Measurements from ENCODE around the gene EPHA7. TPM values are rescaled to one million over a fixed set of nuclear protein-coding genes. Genes with fewer than 3 reads are reported as not detected.

Gene EPHA7
- total RNA-seq, 1 donor from 2014 or later, result 48.9 TPM

DNA sequence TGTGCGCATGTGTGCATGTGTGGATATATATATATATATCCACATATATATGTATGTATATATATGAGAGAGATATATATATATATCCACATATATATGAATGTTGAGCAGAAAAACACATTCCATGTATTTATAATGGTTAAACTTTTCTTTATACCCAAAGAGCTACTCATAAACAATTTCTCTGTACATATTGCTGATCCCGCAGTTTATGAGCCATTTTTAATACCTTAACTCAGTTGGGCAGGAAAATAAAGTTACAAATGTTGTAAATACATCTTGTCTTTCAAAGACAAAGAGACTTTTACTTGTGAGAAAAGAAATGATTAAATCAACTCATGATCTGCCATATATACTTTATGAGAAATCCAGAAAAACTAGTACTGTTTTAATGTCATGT is 18.1 kb upstream of the EPHA7 start:
- no peaks in the 10 kb centered on the region for H3K27me3 Mint-ChIP-seq

DNA sequence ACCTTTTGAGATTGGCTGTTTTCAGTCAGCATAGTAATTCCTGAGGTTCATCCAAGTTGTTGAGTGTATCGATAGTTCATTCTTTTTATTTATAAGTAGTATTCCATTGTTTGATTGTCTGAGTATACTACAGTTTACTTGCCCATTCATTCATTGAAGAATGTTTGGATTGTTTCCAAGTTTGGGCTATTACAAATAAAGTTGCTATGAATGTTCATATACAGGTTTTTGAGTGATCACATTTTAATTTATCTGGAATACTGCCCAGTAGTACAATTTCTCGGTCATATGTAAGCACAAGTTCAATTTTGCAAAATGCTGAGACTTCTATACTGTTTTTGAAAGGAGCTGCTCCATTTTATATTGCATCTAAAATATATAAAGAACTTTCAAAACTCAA is 14.2 kb upstream of the EPHA7 start:
- Mint-ChIP-seq H3K9me3 (peaks cover 7% of the 10 kb centered on the region), H3K36me3 (no peaks in the 10 kb centered on the region), H3K4me1 (ENCODE audit: unreplicated experiment) (no peaks in the 10 kb centered on the region), H3K27ac (no peak overlapping the region), H3K27me3 (peaks cover 4% of the 10 kb centered on the region), H3K4me3 (no peak overlapping the region)
- no peak for DNase-seq (ENCODE audit: extremely low spot score, unreplicated experiment)
- TF ChIP-seq, protein P1, sequence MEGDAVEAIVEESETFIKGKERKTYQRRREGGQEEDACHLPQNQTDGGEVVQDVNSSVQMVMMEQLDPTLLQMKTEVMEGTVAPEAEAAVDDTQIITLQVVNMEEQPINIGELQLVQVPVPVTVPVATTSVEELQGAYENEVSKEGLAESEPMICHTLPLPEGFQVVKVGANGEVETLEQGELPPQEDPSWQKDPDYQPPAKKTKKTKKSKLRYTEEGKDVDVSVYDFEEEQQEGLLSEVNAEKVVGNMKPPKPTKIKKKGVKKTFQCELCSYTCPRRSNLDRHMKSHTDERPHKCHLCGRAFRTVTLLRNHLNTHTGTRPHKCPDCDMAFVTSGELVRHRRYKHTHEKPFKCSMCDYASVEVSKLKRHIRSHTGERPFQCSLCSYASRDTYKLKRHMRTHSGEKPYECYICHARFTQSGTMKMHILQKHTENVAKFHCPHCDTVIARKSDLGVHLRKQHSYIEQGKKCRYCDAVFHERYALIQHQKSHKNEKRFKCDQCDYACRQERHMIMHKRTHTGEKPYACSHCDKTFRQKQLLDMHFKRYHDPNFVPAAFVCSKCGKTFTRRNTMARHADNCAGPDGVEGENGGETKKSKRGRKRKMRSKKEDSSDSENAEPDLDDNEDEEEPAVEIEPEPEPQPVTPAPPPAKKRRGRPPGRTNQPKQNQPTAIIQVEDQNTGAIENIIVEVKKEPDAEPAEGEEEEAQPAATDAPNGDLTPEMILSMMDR (conservative IDR thresholded peaks at IDR 0.05), result no peak

More for the DNA sequence above, 18.1 kb upstream of the EPHA7 start:
- H3K36me3 Mint-ChIP-seq, result no peaks in the 10 kb centered on the region
- H3K9me3 Mint-ChIP-seq, result peaks cover 7% of the 10 kb centered on the region
- no peak overlapping the region for H3K27ac Mint-ChIP-seq
- H3K4me1 Mint-ChIP-seq (ENCODE audit: unreplicated experiment), result no peaks in the 10 kb centered on the region
- TF ChIP-seq, protein P1 (conservative IDR thresholded peaks at IDR 0.05), result no peak
- DNase-seq (ENCODE audit: extremely low spot score, unreplicated experiment), result no peak
- H3K4me3 Mint-ChIP-seq, result no peak overlapping the region

DNA sequence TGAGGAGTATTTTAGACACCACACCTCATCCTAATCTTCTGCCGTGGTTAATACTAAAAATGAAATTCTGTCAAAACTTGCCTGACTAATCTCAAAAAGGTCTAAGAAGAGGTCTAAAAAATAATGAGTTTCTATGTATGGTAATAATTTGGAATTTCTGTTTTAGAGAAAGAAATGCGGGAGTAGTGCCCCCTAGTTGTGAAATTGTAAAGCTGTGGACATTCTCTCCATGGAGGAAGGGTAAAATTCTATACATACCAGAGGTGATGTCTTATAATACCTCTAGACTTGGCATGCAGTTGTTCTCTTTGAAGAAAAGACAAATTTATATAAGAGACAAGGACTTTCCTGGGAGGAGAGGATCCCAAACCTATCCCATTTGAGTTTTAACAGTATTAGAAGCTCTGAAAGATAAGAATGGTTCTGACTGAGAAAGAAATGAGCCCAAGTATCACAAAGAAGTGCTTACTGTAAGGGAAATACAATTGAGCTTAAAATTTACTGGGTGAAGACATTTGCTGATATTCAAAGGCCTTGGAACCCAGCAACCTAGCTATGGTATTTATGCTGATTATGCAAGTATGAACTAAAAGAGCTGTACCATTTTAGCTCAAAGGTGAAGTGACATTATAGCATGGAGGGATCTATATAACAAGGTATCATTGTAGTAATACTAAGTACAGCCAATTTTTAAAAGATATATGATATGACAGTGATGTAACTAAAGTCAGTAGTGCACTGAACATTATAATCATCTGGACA is 5.1 kb upstream of the EPHA7 start:
- Mint-ChIP-seq H3K27me3 (peaks cover 20% of the 10 kb centered on the region), H3K4me1 (ENCODE audit: unreplicated experiment) (peaks cover 9% of the 10 kb centered on the region), H3K27ac (no peak overlapping the region), H3K9me3 (no peaks in the 10 kb centered on the region), H3K4me3 (no peak overlapping the region), H3K36me3 (no peaks in the 10 kb centered on the region)
- TF ChIP-seq, protein P1 (conservative IDR thresholded peaks at IDR 0.05), result peak; percentile 68
- DNase-seq (ENCODE audit: extremely low spot score, unreplicated experiment), result no peak

DNA sequence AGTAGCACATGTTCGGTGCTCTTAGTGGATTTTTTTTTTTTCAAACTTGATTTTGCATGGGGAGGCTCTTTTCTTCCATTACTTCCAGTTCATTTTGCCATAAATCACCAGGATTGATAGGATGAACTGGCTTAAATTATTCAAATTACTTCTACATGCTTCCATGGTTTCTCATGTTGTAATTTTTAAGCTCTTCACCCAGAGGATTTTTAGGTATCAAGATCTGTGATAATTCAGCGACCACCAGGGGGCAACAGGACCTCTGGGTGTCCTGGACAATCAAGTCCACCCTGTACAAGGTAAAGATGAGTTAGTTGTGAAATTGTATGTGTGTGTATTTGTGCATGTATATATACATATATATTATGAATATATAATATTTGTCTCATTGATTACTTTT is 4.2 kb upstream of the EPHA7 start:
- Mint-ChIP-seq H3K36me3 (no peaks in the 10 kb centered on the region), H3K27me3 (peaks cover 20% of the 10 kb centered on the region), H3K4me1 (ENCODE audit: unreplicated experiment) (peaks cover 9% of the 10 kb centered on the region), H3K27ac (no peak overlapping the region), H3K9me3 (no peaks in the 10 kb centered on the region), H3K4me3 (peak overlapping the region; percentile 55)
- DNase-seq (ENCODE audit: extremely low spot score, unreplicated experiment), result no peak
- TF ChIP-seq, protein P1 (conservative IDR thresholded peaks at IDR 0.05), result peak; percentile 86

DNA sequence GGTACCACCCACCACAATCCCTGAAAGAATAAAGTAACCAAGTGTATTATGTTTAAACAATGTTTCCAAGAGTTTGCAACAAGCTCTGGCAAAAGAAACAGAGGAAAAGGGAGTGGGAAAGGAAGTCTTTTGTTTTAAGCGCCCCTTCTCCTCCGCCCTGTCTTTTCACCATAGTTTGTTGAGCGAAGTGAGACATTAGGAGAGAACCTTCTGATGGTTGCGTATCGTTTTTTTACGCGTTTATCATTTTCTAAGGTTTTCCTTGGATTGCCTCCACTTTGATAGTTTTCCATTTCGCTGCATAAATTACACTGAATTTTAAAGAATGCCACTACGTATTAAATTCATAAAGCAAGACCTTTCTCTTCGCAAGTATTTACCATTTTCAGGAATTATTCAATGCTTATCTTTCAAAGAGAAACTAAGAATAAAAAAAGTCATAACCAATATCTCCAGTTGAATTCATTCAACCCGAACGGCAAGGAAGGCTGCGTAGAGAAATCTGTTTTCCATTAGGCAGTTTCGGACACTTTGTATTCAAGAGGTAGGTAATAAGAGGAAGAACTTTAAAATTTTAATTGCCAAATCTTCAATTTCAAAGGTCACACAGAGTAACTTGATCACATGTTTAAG is 920 bp upstream of the EPHA7 start:
- Mint-ChIP-seq H3K36me3 (no peaks in the 10 kb centered on the region), H3K27me3 (peaks cover 25% of the 10 kb centered on the region), H3K27ac (peak overlapping the region; percentile 93), H3K4me1 (ENCODE audit: unreplicated experiment) (peaks cover 9% of the 10 kb centered on the region), H3K9me3 (no peaks in the 10 kb centered on the region), H3K4me3 (peak overlapping the region; percentile 100)
- TF ChIP-seq, protein P1 (conservative IDR thresholded peaks at IDR 0.05), result no peak
- no peak for DNase-seq (ENCODE audit: extremely low spot score, unreplicated experiment)
